ENCODE results near the gene PRKCSH.
A peak's percentile ranks its signal among the peaks of the same experiment; 100 is the strongest.

Gene PRKCSH

GRCh38 chr19:11478167-11479089 lies 43.0 kb downstream of the PRKCSH start:
- no peak for DNase-seq (ENCODE audit: low spot score)

DNA sequence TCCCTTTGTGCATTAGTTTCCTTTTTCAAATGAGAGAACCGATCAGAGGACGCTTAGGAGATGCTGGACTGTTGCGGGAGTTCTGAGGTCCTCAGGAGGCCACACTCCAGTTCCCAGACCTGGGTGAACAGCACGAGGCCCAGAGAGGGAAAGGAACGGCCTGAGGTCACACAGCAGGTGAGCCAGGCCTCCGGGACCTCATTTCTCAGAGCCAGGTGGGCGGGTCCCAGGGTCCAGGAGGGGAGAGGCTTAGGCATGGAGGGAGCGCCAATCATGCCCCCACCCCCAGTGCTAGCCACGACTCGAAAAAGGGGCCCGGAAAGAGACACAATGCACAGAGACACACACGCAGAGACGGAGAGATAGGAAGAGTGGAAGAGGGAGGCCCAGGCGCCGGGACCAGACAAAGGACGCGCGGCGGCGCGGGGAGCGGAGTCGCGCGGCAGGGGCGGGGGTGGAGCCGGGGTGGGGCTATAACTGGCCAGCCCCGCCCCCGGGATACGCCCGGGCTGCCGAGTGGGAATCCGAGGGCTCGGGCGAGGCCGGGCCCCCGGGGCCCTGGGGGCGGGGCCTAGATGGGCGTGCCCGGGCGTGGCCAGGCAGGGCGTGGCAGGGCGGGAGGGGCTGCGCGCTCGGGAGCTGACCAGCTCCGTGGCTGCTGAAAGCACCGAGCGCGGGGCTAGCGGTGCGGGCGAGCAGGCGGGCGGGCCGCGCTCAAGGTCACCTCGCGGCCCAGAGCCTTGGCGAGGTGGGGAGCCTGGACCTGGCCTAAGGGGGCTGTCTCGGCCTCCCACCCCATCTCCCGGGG lies 43.9 kb downstream of the PRKCSH start:
- DNase-seq (ENCODE audit: low spot score): peak; percentile 50

DNA sequence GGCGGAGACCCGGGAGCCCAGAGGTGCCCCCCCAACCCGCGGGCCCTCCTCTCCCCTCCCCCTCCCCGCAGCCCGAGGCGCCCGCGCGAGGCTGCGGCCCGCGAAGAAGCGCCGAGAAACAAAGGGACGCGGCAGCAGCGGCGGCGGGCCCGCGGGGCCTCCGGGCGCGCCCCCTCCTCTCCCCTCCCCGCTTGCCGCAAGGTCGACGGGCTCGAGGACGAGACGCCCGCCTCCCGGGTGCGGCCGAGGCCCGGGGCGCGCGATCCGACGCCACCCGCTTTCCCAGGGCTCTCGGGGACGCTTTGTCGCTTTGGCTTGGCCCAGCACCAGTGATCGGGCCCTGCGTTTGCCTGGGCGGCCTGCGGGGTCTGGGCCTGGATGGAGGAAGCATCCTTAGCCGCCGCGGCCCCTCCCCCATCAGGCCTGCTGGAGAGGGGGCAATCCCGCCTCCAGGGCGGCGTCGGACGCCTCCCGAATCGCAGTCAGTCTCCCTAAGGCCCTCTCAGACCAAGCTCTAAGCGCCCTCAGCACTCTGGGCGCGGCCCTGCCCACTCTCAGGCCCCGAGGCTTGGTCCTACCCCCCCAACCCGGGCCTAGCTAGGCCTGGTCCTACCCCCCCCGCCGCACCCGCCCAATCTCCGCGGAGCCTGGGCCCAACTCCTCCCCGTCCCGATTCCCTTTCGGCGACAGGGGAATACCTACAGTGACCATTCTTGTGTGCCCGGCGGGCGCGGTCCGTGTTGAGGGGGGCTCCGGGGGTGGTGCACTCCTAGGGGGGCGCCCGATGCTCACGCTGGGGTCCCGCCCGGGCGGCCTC lies 44.7 kb downstream of the PRKCSH start:
- no peak for DNase-seq (ENCODE audit: low spot score)

DNA sequence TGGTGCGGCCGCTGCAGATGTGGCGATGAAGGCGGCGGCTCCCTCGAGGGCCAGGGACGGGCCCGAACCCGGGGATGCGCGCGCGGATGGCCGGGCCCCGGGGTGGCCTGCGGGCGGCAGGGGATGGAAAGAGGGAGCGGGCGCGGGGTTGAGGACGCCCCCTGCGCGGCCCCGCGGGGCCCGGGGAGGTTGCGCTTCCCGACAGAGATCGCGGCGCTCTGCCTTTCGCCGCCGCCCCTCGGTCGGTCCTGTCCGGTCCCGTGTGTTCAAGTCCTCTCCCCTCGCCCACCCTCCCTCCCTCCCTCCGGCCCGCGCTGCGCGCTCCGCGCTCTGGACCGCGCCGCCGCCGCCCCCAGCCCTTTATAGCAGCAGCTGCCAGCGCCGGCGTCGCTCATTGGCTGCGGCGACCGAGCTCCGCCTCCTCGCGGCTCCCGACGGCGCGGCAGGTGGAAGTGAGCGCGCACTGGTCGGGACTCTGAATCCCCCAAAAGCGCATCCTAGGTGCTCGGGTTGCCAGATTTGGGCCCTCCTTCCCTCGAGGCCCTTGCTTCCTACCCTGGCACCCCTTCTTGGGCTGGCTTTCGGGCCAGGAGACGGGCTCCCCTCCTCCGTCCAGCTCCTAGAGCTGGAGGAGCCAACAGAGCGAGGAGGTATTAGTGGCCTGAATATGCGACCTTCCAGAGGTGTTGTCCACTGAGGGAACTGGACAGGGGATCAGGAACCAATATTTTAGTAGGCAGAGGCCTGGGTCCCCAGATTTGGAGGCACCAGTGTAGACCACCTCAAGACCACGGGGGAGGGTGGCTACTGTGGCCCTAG lies 45.5 kb downstream of the PRKCSH start, which contains the start of gene ELAVL3:
ELAVL3 (minus strand) TSS at position 332 of the 819 bp plus-strand sequence. CDS start 438 bp downstream, outside the sequence.
- no peak for DNase-seq (ENCODE audit: low spot score)

- peak; percentile 78 for DNase-seq (ENCODE audit: low spot score)
These were observed 46.3 kb downstream of the PRKCSH start for GRCh38 chr19:11481534-11482383.

GRCh38 chr19:11482384-11483050 lies 47.1 kb downstream of the PRKCSH start:
- peak; percentile 88 for DNase-seq (ENCODE audit: low spot score)

DNA sequence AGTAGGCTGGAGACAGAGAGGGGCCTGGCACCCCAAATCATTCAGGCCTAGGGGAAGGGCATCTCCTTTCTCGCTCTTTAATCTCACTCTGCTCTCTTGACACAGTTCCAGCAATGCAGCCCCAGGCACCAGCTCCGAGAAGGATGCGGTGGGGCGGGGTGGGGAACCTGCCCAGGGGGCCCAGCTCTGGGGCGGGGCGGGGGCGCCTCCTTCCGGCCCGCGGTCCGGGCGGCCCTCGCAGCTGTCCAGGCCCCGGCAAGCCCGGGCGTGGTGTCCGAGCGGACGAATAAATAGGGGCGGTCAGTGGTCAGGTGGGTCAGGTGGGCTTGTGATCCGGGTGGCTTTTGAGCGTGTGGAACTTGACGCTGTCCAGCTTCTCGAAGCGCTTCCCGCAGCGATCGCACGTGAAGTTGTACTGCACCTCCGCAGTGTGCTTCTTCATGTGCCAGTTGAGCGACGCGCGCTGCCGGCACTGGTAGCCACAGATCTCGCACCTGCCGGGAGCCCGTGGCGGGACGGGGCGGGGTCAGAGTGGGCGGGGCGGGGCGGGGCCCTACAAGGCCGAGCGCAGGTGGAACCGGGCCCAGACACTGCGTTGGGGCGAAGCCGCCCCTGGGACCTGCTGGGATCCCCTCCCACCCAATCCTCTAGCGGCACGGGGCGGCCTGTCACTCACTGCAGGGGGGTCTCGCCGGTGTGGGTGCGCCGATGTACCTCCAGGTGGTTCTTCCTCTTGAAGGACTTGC lies 48.1 kb downstream of the PRKCSH start:
- DNase-seq (ENCODE audit: low spot score): no peak

DNA sequence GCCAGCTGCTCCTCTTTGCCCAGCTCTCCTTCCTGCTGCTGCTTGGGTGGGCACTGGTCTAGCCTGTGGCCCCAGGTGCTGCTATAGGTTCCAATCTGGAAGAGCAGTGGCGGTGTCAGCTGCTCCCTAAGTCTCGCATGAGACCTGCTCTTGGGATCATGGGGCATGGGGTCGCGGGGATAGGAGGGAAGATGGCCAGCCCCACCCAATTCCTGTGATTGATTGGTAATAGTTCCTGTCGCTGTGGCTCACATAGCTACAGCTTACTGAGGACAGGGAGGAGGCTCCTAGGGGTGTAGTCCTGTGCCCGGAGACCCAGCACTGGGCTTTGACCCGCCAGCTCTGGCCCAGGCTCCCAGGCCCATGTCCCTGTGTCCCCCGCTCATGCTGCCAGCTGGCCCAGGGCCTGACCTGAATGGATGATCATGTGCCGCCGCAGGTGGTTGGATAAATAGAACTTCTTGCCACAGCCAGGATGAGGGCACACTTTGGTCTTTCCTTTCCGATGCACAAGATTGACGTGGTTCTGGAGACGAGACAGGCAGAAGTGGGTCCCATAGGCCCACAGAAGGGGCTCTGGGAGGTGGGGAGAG lies 49.9 kb downstream of the PRKCSH start:
- no peak for DNase-seq (ENCODE audit: low spot score)

DNA sequence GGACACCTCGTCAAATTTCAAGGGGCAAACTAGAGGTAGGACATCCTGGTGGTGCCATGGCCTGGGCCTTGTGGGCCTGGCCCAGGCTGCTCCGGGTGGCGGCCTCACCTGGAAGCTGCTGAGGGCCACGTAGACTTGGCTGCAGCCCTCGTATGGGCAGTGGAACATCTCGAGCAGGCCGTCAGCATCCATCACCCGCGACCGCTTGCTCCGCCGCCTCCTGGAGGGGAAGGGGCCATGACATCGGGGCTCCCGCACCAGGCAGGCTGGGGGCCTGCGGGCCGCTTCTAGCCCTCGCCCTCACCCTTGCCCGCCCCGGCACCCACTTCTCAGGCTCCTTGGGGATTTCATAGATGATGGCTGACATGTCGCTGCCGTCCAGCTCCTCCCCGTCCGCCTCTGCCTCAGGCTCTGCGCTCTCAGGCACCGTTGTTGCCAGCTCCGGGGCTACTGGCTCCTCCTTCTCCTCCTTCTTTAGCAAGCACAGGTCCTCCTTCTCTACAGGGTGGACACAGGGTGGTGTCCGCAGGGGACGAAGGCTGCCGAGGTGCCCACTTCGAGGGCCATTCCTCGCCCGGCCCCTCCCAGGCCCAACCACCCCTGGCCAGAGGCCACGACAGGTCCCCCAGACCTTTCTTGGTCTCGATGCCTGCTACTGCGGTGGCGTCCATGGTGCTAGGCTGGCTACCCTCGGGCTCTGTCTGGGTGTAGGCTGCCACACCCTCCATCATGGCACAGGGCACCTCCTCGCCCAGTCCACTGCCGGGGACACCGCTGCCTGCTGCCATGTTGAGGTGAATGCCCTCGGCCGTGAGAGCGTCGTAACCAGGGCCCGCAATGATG lies 51.4 kb downstream of the PRKCSH start:
- no peak for DNase-seq (ENCODE audit: low spot score)

GRCh38 chr19:11489378-11489777 lies 53.9 kb downstream of the PRKCSH start:
- DNase-seq (ENCODE audit: low spot score): no peak

- DNase-seq (ENCODE audit: low spot score): no peak
These were observed 59.3 kb downstream of the PRKCSH start for GRCh38 chr19:11494634-11495285.

- no peak for DNase-seq (ENCODE audit: low spot score)
These were observed 60.0 kb downstream of the PRKCSH start for GRCh38 chr19:11495481-11495880.

DNA sequence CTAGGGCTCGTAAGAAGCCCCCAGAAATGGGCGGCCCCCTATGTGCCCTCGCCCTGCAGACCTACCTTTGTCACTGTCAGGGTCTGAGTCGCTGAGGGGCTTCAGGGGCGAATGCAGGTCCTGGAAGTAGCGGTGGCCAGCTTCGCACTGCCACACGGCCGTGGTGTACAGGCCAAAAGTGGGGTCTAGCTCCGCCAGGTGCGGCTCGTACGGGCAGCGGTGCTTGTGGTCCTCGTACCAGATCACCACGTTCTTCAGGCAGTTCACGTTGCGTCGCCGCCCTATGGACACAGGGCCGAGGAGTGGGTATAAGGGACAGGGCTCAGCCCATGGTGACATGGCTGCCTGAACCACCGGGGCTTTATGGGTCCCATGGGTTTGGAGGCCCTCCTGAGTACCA lies 60.5 kb downstream of the PRKCSH start:
- no peak for DNase-seq (ENCODE audit: low spot score)

DNA sequence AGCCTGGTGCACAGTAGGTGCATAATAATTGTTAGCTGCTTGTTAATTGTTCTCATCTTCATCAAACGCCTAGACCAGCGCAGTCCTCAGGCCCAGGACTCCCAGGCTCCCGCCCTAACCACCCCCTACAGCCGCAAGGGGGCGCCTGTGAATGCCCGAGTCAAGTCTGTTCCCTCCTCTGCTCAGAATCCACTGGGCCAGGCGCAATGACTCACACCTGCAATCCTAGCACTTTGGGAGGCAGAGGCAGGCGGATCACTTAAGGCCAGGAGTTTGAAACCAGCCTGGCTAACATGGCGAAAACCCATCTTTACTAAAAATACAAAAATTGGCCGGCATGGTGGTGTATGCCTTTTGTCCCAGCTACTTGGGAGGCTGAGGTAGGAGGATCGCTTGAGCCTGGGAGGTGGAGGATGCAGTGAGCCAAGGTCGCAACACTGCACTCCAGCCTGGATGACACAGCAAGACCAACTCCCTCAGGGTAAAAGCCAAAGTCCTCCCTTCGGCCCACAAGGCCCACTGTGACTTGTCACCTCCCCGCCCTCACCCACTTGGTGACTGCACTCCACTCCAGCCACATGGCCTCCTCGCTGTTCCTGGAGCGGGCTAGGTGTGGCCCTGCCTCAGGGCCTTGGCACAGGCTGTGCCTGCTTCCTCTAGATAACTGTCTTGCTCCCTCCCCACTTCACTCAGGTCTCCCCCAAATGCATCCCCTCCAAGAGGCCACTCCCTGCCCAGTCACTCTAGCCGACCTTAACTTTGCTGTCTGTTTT lies 61.1 kb downstream of the PRKCSH start:
- DNase-seq (ENCODE audit: low spot score): peak; percentile 95

DNA sequence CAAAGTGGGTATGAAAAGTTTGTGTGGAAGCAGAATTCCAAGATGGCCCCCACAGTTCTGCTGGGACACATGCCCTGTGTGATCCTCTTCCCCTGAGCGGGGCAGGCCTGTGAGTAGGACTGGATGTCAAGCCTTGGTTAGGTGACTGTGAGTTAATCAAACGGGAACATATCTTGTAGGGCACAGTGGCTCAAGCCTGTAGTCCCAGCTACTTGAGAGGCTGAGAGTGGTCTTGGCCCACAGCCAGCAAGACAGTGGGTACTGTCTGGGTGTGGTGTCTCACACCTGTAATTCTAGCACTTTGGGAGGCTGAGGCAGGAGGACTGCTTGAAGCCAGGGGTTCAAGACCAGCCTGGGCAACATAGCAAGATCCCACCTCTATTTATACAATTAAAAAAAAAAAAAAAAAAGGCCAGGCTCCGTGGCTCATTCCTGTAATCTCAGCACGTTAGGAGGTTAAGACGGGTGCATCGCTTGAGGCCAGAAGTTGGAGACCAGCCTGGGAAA lies 63.8 kb downstream of the PRKCSH start:
- DNase-seq (ENCODE audit: low spot score): peak; percentile 58

GRCh38 chr19:11499890-11500420 lies 64.5 kb downstream of the PRKCSH start:
- peak; percentile 64 for DNase-seq (ENCODE audit: low spot score)

Data from hematopoietic multipotent progenitor cell treated with erythropoietin and hydrocortisone succinate and interleukin-3 and kit ligand, for 17 days (in vitro differentiated cells).